Omental fat pad (tissue), 4 donors: ENCODE results near the gene MRPL14. TPM values are rescaled to one million over a fixed set of nuclear protein-coding genes. Genes with fewer than 3 reads are reported as not detected.
A peak's percentile ranks its signal among the peaks of the same experiment; 100 is the strongest.

Experiments
- ATAC-seq: fragments of 150-250 bp; one replicate; pipeline ENCODE4 v1.9.1; 2016; ENCODE audit warnings: mild to moderate bottlenecking, moderate library complexity; ENCODE audit not compliant: low FRiP score
- DNase-seq: peaks from one replicate; pipeline ENCODE4 v3.0.0-alpha.2; 2019; ENCODE audit warnings: low spot score
- total RNA-seq, 4 donors: library from RNA; depleted of rRNA; stranded (reverse); fragments of >200 nt; gene quantifications; one replicate each; pipeline ENCODE4 v1.1.0, GENCODE V29; 2016
- TF ChIP-seq, protein P1 (sequence below), 3 donors: fragments of 450-650 bp; IDR thresholded peaks; one replicate each; pipeline ENCODE4 v1.5.1; 2016 to 2017; ENCODE audit warnings: antibody characterized with exemption in 3 of 3, mild to moderate bottlenecking in 3 of 3, moderate library complexity in 2 of 3

The MRPL14 gene
- total RNA-seq, 4 donors from 2014 or later = 29.2 to 36.3 (median 35.5) TPM

DNA sequence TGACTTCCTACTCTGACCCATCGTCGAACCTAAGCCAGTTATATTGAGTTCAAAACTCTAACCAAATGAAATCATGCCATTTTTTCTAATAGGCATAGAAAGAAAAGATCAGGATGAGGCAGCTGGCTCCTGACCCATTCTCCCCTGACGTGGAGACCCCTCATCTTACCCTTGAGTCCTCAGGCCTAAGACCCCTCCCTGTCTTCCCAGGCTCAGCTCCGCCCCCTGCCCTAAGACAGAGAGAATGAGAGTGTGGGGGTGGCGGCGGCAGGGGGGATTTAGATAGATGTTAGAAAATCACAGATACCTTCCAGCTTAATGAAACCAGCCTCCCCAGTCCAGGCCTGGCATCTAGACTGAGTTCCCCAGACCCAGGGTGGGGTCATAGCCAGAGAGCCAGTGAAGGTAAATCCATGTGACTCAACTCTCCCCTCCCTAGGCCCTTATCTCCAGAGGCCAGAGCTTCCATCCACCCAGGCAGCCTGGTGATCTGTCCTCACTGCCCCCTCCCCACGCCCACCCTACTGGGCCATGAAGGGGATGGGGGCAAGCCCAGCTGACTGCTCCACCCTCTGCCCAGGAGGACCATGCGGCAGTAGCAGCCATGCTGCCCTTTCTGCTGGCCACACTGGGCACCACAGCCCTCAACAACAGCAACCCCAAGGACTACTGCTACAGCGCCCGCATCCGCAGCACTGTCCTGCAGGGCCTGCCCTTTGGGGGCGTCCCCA, 6.9 kb upstream of the MRPL14 start:
- DNase-seq = no peak
- TF ChIP-seq, protein P1, sequence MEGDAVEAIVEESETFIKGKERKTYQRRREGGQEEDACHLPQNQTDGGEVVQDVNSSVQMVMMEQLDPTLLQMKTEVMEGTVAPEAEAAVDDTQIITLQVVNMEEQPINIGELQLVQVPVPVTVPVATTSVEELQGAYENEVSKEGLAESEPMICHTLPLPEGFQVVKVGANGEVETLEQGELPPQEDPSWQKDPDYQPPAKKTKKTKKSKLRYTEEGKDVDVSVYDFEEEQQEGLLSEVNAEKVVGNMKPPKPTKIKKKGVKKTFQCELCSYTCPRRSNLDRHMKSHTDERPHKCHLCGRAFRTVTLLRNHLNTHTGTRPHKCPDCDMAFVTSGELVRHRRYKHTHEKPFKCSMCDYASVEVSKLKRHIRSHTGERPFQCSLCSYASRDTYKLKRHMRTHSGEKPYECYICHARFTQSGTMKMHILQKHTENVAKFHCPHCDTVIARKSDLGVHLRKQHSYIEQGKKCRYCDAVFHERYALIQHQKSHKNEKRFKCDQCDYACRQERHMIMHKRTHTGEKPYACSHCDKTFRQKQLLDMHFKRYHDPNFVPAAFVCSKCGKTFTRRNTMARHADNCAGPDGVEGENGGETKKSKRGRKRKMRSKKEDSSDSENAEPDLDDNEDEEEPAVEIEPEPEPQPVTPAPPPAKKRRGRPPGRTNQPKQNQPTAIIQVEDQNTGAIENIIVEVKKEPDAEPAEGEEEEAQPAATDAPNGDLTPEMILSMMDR (IDR thresholded peaks at IDR 0.05) = no peak
- ATAC-seq = no peak

DNA sequence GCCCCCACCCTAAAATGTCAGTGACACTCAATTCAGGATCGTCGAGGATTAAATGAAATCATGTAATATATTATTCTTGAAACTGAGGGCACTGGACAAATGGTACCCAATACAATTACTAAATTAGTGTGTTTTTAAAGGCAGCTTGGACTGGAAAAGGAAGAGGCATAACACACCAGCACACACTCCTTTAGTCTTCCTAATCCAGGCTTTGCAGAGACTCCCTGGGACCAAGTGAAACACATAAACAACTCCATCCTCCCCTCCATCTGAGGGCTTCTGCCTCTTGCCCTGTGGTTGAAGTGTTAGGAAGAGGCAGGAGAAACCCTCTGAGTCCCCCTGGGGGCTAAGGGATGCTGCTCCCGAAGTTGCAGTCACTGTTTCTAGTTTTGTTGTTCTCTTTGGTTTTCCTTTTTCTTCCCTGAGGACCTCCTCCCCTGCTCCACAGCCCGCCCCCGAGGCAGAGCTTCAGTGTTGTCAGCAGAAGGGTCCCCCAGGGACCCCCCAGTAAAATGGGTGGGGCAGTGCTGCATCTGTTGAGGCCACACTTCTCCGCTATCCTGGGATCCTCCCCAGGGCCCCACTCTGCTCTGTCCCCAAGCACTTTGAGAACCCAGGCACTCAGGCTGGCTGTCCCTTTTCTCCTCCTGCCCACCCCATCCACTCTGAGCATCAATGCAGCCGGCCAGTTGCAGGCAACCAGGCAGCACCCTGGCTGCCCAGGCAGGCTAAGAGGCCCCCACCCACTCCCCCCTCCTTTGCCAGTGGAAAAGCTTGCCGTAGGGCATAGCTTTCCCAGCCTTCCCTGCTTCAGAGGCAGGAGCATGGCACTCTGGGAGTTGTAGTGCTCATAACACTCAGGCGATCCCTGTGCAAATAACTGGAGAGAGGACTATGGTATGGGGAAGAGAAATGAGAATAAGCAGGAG, 6.0 kb upstream of the MRPL14 start:
- ATAC-seq = peak; percentile 56
- DNase-seq = no peak
- TF ChIP-seq, protein P1 (IDR thresholded peaks at IDR 0.05) = no peak

DNA sequence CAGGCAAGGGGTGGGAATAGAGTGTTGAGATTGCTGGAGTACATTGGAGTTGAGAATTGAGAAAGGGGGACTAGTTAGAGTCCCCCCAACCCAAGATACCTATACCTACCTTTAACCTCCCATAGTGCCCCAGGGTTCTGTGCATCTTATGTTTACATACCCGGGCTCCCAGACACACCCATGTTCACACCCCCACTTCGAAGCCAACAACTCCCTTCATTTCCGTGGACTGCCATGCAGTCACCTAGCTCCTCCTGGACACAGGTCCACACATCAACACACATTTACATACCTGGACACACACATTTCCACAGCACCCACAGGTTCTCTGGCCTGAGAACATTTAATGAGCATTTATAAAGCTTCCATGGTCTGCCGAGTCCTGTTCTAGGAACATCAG, 5.2 kb upstream of the MRPL14 start:
- ATAC-seq (no peak), DNase-seq (no peak)
- TF ChIP-seq, protein P1 (IDR thresholded peaks at IDR 0.05) = no peak

DNA sequence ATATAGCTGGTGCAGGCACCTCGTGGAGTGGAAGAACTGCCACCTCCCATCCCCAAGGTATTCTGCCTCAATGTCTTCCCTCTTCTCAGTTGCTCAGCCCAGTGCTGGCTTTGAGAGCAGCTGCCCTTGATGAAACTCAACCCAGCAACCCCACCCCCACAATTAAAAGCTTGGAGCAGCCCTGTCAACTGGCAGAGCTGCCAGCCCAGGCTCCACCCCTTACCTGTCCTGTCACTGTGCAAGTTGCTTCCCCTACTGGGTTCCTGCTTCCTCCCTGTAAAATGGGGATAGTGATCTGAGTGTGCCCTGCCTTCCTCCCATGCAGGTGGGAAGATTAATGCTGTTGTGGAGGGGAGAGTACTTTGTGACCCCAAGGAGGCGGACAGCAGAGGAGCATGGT, 4.6 kb upstream of the MRPL14 start:
- no peak for DNase-seq
- no peak for ATAC-seq
- TF ChIP-seq, protein P1 (IDR thresholded peaks at IDR 0.05) = no peak

DNA sequence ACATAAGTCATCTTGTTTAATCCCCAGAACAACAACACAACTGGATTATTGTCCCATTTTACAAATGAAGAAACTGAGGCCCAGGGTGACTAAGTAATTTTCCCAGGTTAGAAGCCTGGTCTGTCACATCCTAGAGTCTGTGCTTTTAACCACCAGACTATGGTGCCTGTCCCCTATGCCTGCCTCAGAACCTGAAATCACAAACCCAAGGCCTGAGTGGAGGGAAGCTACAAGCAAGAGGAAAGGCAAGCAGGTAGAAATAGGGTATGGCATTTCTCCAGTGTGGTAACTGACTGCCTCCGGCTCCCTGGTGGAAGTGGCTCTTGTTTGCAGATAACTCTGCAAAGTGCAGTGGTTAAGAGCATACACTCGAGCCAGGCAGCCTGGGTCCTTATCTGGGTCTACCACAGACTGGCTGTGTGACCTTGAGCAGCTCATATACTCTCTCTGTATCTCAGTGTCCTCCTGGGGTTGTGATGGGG, 2.6 kb upstream of the MRPL14 start:
- ATAC-seq (no peak), DNase-seq (no peak)
- TF ChIP-seq, protein P1 (IDR thresholded peaks at IDR 0.05) = no peak

DNA sequence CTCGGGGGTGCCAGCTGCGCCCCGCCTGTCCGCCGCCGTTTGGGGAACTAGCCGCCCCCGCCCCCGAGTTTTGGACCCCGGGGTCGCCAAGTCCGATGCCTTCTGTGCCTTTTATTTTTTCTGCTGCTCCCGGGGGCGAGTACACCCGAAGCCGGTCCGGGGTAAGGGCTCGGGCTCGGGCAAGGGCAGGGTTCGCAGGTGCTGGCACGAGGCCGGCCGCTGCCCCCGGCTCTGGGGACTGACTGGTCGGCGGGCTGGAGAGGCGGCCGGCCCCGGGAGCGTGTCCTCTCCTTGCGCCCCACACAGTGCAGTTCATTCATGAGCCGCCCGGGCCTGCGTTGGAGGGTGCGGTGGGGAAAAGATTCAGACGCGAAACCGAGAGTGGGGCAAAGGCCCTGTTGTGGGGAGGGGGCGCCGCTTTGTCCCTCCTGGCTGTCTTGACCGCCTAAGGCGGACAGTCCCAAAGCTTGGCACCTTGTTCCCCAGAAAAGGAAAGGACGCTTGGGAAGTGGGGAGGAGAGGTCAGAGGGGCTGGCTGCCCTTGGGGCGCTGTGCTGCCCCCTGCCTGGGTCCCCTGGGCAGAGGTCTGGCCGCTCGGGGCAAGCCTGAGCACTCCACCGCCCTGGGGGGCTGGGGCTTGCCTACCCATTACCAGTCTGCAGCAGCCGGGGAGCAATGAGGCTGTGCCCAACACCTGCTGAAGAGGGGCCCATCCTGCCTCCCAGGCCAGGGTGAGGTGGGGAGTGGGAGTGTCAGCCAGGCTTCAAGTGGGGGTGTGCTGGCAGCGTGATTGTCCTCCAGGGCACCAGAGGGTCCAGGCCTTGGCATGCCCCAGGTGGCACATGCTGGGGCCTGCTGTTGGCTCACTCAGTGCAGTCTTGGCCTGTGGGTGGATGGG, 1.0 kb upstream of the MRPL14 start:
- ATAC-seq (no peak), DNase-seq (peak; percentile 50)
- TF ChIP-seq, protein P1 (IDR thresholded peaks at IDR 0.05) = no peak
